Measurements from ENCODE around the gene HAO2. TPM values are rescaled to one million over a fixed set of nuclear protein-coding genes. Genes with fewer than 3 reads are reported as not detected.

The HAO2 gene
- polyA plus RNA-seq, 1 experiment: not detected

DNA sequence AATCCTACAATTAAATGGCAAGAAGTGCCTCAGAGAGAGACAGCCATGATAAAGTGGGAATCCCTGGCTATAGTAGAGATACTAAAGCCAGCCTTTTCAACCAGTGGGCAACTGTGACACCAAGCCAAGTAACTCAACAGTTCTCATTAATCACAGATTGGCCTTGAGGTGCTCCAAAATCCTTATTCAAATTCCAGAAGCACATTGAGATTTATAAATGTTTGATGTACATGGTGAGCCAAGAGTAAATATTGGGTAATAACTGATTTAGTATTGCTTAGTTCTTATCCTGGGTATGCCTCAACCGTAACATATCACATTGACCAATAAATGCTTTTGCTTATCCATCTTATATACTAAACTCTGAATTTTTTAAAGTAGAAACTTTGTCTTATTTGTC, 17.1 kb downstream of the HAO2 start:
- no peak overlapping the region for H3K4me3 ChIP-seq (ENCODE audit: low read depth, low read length)
- CTCF ChIA-PET: interaction anchor here (0.7 kb wide), 1 partner anchor 991 kb away, joined by 3 read pairs; no protein-coding TSS in a partner anchor

DNA sequence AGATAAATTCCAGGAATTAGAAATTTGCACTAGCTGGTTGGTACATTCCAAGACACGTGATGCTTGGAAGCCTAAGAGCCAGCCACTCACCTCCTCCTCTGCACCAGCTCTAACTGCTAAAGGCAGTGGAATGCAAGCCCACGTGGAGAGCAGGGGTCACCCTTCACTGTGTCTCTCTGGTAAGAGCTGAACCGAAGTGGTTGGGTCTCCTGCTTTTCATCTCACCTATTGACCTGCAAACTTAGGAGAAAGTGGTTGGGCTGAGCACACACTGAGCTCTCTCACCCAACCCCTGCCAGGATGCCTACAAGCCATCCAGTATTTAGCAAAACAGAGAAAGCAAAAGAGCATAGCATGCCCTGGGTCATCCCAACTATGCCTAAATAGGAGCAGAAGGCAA, 19.3 kb downstream of the HAO2 start:
- no peak for DNase-seq (ENCODE audit: low read depth)
- H3K4me3 ChIP-seq (ENCODE audit: low read depth, low read length): no peak overlapping the region
- CTCF ChIA-PET: no interaction called here
- H3K36me3 ChIP-seq (ENCODE audit: control insufficient read depth, insufficient read depth, low read length): no peaks in the 10 kb centered on the region
- POLR2A ChIA-PET: no interaction called here
- TF ChIP-seq, protein P1, sequence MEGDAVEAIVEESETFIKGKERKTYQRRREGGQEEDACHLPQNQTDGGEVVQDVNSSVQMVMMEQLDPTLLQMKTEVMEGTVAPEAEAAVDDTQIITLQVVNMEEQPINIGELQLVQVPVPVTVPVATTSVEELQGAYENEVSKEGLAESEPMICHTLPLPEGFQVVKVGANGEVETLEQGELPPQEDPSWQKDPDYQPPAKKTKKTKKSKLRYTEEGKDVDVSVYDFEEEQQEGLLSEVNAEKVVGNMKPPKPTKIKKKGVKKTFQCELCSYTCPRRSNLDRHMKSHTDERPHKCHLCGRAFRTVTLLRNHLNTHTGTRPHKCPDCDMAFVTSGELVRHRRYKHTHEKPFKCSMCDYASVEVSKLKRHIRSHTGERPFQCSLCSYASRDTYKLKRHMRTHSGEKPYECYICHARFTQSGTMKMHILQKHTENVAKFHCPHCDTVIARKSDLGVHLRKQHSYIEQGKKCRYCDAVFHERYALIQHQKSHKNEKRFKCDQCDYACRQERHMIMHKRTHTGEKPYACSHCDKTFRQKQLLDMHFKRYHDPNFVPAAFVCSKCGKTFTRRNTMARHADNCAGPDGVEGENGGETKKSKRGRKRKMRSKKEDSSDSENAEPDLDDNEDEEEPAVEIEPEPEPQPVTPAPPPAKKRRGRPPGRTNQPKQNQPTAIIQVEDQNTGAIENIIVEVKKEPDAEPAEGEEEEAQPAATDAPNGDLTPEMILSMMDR (IDR thresholded peaks at IDR 0.05; ENCODE audit: insufficient read depth, low read depth, low read length): no peak
- H3K27me3 ChIP-seq (ENCODE audit: control insufficient read depth, insufficient read depth, low read length): peaks cover 1% of the 10 kb centered on the region; the same call in 1 of the 2 replicates

More for the DNA sequence above, 17.1 kb downstream of the HAO2 start:
- POLR2A ChIA-PET: no interaction called here
- TF ChIP-seq, protein P1 (IDR thresholded peaks at IDR 0.05; ENCODE audit: insufficient read depth, low read depth, low read length): no peak
- no peak for DNase-seq (ENCODE audit: low read depth)
- Histone ChIP-seq H3K36me3 (ENCODE audit: control insufficient read depth, insufficient read depth, low read length) (no peaks in the 10 kb centered on the region), H3K27me3 (ENCODE audit: control insufficient read depth, insufficient read depth, low read length) (no peaks in the 10 kb centered on the region; the same call in 1 of the 2 replicates)

DNA sequence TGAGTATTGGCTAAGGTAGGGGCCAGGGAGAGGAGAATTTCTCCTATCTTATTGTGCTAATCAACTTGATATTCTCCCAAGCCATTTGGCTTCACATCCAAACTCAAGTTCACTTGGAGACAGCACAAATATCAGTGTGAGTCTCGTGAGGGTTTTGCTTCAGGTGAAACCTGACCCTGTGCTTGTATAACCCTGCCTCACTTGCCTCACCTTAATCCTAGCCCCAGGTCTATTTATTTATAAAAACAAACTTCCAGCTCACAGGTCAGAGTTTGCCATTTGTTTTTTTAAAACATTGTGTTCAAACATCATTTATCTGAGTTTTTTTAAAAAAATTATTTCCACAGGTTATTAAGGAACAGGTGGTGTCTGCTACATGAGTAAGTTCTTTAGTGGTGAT, 19.9 kb downstream of the HAO2 start:
- H3K27me3 ChIP-seq (ENCODE audit: control insufficient read depth, insufficient read depth, low read length): peaks cover 1% of the 10 kb centered on the region; the same call in 1 of the 2 replicates
- no peak overlapping the region for H3K4me3 ChIP-seq (ENCODE audit: low read depth, low read length)
- TF ChIP-seq, protein P1 (IDR thresholded peaks at IDR 0.05; ENCODE audit: insufficient read depth, low read depth, low read length): no peak
- ChIA-PET POLR2A (no interaction called here), CTCF (interaction anchor here (2.1 kb wide), 1 partner anchor 113 kb away, joined by 7 read pairs; no protein-coding TSS in a partner anchor)
- H3K36me3 ChIP-seq (ENCODE audit: control insufficient read depth, insufficient read depth, low read length): no peaks in the 10 kb centered on the region
- no peak for DNase-seq (ENCODE audit: low read depth)

DNA sequence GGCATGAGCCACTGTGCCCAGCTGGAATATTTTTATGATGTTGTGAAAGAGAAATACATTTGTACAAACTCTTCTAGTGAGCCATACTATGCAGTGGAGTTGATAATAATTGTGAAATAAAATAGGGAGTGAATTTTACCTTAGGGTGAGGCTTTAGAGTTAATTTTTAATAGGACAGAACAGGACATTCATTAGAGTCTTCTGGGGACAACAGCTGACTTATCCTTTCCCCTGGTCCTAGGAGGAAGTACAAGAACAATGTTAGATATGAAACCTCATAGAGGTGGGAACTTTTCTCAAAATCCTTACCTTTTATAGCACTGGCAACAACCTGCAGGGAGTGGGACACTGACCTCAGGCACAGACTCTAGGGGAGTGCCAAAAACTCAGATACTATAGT, 21.9 kb downstream of the HAO2 start:
- TF ChIP-seq, protein P1 (IDR thresholded peaks at IDR 0.05; ENCODE audit: insufficient read depth, low read depth, low read length): no peak
- CTCF ChIA-PET: interaction anchor here (2.1 kb wide), 1 partner anchor 115 kb away, joined by 7 read pairs; no protein-coding TSS in a partner anchor
- Histone ChIP-seq H3K4me3 (ENCODE audit: low read depth, low read length) (no peak overlapping the region), H3K27me3 (ENCODE audit: control insufficient read depth, insufficient read depth, low read length) (peaks cover 1% of the 10 kb centered on the region; the same call in 1 of the 2 replicates), H3K36me3 (ENCODE audit: control insufficient read depth, insufficient read depth, low read length) (no peaks in the 10 kb centered on the region)
- no peak for DNase-seq (ENCODE audit: low read depth)
- POLR2A ChIA-PET: no interaction called here

DNA sequence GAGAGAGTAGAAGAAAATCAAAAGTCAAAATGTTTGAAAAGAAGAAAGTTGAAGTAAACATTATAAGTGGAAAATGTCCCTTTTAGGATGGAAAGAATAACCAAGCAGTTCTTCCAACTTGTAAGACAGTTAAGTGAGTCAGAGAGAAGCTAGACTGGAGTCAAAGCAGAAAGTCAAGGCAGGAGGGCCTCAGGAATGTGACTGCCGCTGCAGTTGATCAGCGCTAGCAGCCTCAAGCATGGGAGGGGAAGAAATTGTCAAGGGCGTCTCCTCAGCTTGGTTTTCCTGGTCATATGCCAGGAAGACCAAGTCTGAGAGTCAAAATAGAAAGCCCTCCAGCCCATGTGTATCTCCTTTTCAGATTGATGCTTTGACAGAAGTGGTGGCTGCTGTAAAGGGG, 23.2 kb downstream of the HAO2 start:
- H3K36me3 ChIP-seq (ENCODE audit: control insufficient read depth, insufficient read depth, low read length): no peaks in the 10 kb centered on the region
- no peak overlapping the region for H3K4me3 ChIP-seq (ENCODE audit: low read depth, low read length)
- no peak for DNase-seq (ENCODE audit: low read depth)
- CTCF ChIA-PET: no interaction called here
- peaks cover 1% of the 10 kb centered on the region; the same call in 1 of the 2 replicates for H3K27me3 ChIP-seq (ENCODE audit: control insufficient read depth, insufficient read depth, low read length)
- TF ChIP-seq, protein P1 (IDR thresholded peaks at IDR 0.05; ENCODE audit: insufficient read depth, low read depth, low read length): no peak
- POLR2A ChIA-PET: no interaction called here

All from BJ (cell line).